ENCODE data around the gene ZNF496.
"Not testable (repeated sequence)": the region's sequence is repeated elsewhere in the genome, so short reads cannot be mapped to it uniquely, and the experiment has no call there.

The ZNF496 gene

GRCh38 chr1:247291161-247291560 lies 40.5 kb downstream of the ZNF496 start:
- no peak for ATAC-seq

DNA sequence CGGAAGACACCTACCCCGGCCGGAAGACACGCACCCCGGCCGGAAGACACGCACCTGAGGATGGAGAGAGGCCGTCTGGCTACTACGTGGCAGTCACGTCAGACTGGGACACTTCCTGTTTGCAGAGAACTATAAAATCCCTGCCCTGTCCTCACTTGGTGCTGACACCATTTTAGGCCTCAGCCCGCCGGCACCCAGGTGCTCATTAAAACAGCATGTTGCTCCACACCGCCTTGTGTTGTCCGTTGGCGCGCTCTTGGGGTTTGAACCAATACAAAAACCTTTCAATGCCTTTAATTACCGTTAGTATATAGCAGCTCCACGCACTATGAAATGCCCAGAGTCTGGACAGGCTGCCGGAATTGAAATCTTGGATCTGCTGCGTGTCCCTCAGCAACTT lies 41.1 kb downstream of the ZNF496 start:
- ATAC-seq: no peak

- ATAC-seq: not testable (repeated sequence)
These were observed 42.3 kb downstream of the ZNF496 start for GRCh38 chr1:247289274-247289892.

DNA sequence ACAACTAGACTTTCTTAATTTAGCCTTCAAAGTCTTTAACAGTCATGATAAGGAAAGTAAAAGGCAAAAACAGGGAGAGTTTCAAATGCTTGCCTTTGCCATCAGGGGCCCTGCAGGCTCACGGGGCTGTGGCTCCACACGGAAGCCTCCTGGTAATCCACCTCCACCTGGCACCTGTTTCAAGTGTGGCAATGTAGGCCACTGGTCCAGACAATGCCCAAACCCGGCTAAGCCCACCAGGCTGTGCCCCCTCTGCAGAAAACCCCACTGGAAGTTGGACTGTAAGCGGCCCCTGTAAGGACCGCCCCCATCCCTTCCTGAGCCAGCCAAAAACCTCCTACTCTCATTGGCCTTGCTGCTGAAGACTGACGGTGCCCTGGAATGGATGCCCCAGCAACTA lies 43.3 kb downstream of the ZNF496 start:
- ATAC-seq: no peak

DNA sequence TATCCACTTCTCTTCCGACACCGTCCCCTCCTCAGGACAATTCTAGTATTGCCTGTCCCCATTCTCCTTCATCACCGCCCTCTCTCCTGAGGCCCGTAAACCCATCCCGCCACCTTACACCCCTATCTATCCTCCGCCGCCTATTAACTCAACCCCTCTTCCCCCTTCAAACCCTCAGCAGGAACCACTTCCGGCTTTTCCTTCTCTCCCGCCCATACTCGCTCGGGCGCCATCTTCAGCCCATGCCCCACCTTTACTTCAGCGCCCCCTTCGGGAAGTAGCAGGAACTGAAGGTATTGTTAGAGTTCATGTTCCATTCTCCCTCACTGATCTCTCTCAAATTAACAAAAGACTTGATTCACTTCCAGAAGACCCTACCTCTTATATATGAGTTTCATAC lies 44.2 kb downstream of the ZNF496 start:
- no peak for ATAC-seq

DNA sequence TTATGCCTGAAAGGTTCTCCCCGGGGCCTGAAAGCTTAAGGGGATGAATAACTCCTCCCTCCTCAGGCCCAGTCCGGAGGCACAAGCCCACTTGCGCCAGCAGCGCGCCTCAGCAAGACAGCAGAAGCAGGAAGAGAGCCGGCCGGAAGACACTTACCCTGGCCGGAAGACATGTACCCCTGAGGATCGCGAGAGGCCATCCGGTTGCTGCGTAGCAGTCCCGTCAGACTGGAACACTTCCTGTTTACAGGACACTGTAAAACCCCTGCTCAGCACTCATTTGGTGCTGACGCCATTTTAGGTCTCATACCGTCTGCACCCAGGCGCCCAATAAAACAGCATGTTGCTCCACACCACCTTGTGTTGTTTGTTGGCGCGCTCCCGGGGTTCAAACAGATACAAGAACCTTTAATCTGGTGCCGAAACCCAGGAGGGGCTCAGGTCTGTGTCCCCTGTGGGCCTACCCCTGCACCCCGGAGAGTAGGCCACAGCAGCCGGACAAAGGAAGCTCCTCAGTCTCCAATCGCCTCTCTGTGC lies 45.5 kb downstream of the ZNF496 start:
- ATAC-seq: no peak

GRCh38 chr1:247281001-247281574 lies 50.6 kb downstream of the ZNF496 start:
- no peak for ATAC-seq

DNA sequence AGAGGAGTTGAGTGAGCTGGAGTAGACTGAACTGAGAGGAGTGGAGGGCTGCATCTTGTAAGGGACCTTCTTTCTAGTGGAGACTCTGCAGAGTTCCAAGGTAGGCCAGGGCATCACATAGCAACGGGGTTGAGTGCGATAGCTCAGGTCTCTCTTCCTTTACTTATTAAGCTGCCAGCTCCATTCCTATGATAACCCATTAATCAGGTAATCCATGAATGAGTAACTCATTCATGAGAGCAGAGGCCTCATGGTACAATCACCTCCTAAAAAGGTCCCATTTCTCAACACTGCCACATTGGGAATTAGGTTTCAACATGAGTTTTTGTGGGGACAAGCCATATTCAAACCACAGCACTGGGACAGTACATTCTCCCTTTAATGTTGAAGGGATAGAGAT lies 54.5 kb downstream of the ZNF496 start:
- no peak for ATAC-seq

- ATAC-seq: no peak
These were observed 56.9 kb downstream of the ZNF496 start for GRCh38 chr1:247274605-247275256.

- ATAC-seq: no peak
These were observed 58.7 kb downstream of the ZNF496 start for GRCh38 chr1:247273013-247273412.

GRCh38 chr1:247270003-247270402 lies 61.7 kb downstream of the ZNF496 start:
- no peak for ATAC-seq

DNA sequence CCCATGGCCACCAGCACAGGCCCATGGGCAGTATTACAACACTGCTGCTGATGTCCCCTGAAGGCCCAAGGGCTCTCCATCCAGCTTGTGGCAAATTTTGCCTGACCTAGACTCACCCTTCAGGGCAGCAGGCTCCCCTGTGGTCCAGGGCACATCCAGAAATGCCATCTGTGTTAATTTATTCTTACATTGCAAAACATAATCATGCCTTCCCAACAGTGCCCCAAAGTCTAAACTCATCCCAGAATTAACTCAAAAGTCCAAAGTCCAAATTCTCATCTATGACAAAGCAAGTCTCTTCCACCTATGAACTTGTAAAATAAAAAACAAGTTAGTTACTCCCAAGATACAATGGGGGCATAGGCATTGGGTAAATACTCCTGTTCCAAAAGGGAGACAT lies 62.5 kb downstream of the ZNF496 start:
- ATAC-seq: no peak

- ATAC-seq: no peak
These were observed 63.1 kb downstream of the ZNF496 start for GRCh38 chr1:247268390-247269045.

GRCh38 chr1:247266053-247266452 lies 65.6 kb downstream of the ZNF496 start:
- ATAC-seq: no peak

DNA sequence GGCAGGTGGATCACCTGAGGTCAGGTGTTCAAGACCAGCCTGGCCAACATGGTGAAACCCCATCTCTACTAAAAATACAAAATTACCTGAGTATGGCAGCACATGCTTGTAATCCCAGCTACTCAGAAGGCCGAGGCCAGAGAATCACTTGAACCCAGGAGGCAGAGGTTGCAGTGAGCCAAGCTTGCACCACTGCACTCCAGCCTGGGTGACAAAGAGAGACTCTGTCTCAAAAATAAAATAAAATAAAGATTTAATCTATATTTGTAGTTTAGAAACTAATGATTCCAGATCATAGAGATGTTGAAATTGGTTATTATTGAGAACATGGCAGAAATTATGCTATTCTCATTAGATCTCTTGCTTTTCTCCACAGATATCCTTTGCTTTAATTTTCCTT lies 75.9 kb downstream of the ZNF496 start, which contains the start of gene VN1R5:
VN1R5 (plus strand) TSS at position 301 of the 400 bp plus-strand sequence.
- not testable (repeated sequence) for ATAC-seq

DNA sequence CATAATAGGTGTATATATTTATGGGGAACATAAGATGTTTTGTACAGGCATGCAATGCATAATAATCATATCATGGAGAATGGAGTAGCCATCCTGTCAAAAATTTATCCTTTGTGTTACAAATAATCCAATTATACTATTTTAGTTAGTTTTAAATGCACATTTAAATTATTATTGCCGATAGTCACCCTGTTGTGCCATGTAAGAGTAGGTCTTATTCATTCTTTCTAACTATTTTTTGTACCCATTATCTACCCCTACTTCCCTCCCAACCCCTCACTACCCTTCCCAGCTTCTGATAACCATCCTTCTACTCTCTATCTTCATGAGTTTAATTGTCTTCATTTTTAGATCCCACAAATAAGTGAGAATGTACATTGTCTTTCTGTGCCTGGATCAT lies 84.1 kb downstream of the ZNF496 start:
- ATAC-seq: no peak

Measured in activated CD4-positive, CD25-positive, alpha-beta regulatory T cell treated with anti-CD3 and anti-CD28 coated beads, Interleukin-2, amount 50 U/mL, for 24 hours (primary cell).